Retinal pigment epithelial cell (primary cell): ENCODE measurements around the gene FAM107B.

ENCODE experiments used
- DNase-seq: peaks from one replicate; pipeline ENCODE4 v3.0.0-alpha.2; 2010; ENCODE audit warnings: low read depth
- H3K4me3 ChIP-seq: 2 replicates; pipeline ENCODE4 v1.5.1; 2011; ENCODE audit warnings: mild to moderate bottlenecking, low read length, control low read depth, moderate library complexity
- CTCF ChIP-seq: conservative IDR thresholded peaks from 2 replicates; pipeline ENCODE4 v1.5.1; 2011; ENCODE audit warnings: low read depth, low read length, control low read depth, inconsistent platforms

The FAM107B gene

GRCh38 chr10:14758451-14758850, 16.2 kb downstream of the FAM107B start:
- no peak for DNase-seq
- H3K4me3 ChIP-seq = no peak overlapping the region
- no peak for TF ChIP-seq CTCF

- no peak overlapping the region for H3K4me3 ChIP-seq
- DNase-seq = no peak
- no peak for TF ChIP-seq CTCF
Observed at GRCh38 chr10:14757986-14758385, 16.7 kb downstream of the FAM107B start.

GRCh38 chr10:14757394-14757793, 17.3 kb downstream of the FAM107B start:
- H3K4me3 ChIP-seq = no peak overlapping the region
- TF ChIP-seq CTCF = no peak
- no peak for DNase-seq

GRCh38 chr10:14753441-14753840, 21.3 kb downstream of the FAM107B start:
- DNase-seq = no peak
- no peak for TF ChIP-seq CTCF
- H3K4me3 ChIP-seq = no peak overlapping the region

- no peak for DNase-seq
- no peak overlapping the region for H3K4me3 ChIP-seq
- no peak for TF ChIP-seq CTCF
Observed at GRCh38 chr10:14751921-14752320, 22.8 kb downstream of the FAM107B start.

GRCh38 chr10:14751014-14751896, 23.4 kb downstream of the FAM107B start:
- H3K4me3 ChIP-seq = no peak overlapping the region
- no peak for DNase-seq
- no peak for TF ChIP-seq CTCF

GRCh38 chr10:14749070-14749809, 25.5 kb downstream of the FAM107B start:
- no peak for DNase-seq
- TF ChIP-seq CTCF = no peak
- H3K4me3 ChIP-seq = no peak overlapping the region
